Measurements from ENCODE around the gene ARMCX1.

GRCh38 chrX:101551380-101551767, 1.0 kb downstream of the ARMCX1 start:
- TF ChIP-seq, protein P1, sequence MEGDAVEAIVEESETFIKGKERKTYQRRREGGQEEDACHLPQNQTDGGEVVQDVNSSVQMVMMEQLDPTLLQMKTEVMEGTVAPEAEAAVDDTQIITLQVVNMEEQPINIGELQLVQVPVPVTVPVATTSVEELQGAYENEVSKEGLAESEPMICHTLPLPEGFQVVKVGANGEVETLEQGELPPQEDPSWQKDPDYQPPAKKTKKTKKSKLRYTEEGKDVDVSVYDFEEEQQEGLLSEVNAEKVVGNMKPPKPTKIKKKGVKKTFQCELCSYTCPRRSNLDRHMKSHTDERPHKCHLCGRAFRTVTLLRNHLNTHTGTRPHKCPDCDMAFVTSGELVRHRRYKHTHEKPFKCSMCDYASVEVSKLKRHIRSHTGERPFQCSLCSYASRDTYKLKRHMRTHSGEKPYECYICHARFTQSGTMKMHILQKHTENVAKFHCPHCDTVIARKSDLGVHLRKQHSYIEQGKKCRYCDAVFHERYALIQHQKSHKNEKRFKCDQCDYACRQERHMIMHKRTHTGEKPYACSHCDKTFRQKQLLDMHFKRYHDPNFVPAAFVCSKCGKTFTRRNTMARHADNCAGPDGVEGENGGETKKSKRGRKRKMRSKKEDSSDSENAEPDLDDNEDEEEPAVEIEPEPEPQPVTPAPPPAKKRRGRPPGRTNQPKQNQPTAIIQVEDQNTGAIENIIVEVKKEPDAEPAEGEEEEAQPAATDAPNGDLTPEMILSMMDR (IDR thresholded peaks at IDR 0.05), result no peak
- TF ChIP-seq POLR2A (IDR thresholded peaks at IDR 0.05), result no peak
- TF ChIP-seq EP300 (IDR thresholded peaks at IDR 0.05), result no peak
- TF ChIP-seq POLR2AphosphoS5 (IDR thresholded peaks at IDR 0.05), result no peak

Data from upper lobe of left lung (tissue), 4 donors.